A549 (cell line): ENCODE data around the gene BCL2L1. TPM values are rescaled to one million over a fixed set of nuclear protein-coding genes. Genes with fewer than 3 reads are reported as not detected.

Experiments
- ATAC-seq, 2 experiments: fragments of 200-7000 bp in 1 of 2; fragments of >200 bp in 1 of 2; cut with Nextera tagmentation in 1 of 2; cut with Tn5 transposase in 1 of 2; 3 replicates each; pipeline versions ENCODE4 v1.8.0 to v1.9.1; 2018 to 2020; ENCODE audit warnings: mild to moderate bottlenecking in 1 of 2, moderate library complexity in 1 of 2
- CTCF ChIA-PET: fragments of 300-600 bp; sonication (Branson Sonifier 250); formaldehyde crosslinking; extraction: SDS; loops from one replicate; lab custom pipeline; 2021; ENCODE audit warnings: antibody characterized with exemption, inconsistent platforms; lab: Yijun Ruan, JAX
- POLR2A ChIA-PET: fragments of 350-600 bp; formaldehyde crosslinking; extraction: SDS; loops from one replicate; lab custom pipeline; 2021; ENCODE audit warnings: antibody characterized with exemption, inconsistent platforms; lab: Yijun Ruan, JAX
- DNase-seq, 2 experiments: peaks; one replicate each; pipeline versions ENCODE4 v3.0.0 to v3.0.0-alpha.2; 2011 to 2016; ENCODE audit warnings: low read depth in 1 of 2, low spot score in 1 of 2
- FAIRE-seq: peaks from 2 replicates; lab custom pipeline; 2011; peaks lifted over from hg19 to GRCh38; lab: Jason Lieb, UNC
- H3K27ac ChIP-seq, 2 experiments: fragments of >200 bp; sonication (Bioruptor Twin); formaldehyde crosslinking; 3 replicates each; pipeline ENCODE4 v1.5.1; 2016 to 2017
- H3K4me1 ChIP-seq: fragments of >200 bp; sonication (Bioruptor Twin); formaldehyde crosslinking; 3 replicates; pipeline ENCODE4 v1.6.1; 2016
- H3K4me2 ChIP-seq: fragments of >200 bp; sonication (Bioruptor Twin); formaldehyde crosslinking; 3 replicates; pipeline ENCODE4 v1.6.1; 2016
- H3K4me3 ChIP-seq: fragments of >200 bp; sonication (Bioruptor Twin); formaldehyde crosslinking; 3 replicates; pipeline ENCODE4 v1.5.1; 2016
- H3K9me3 ChIP-seq: fragments of >200 bp; sonication (Bioruptor Twin); formaldehyde crosslinking; 3 replicates; pipeline ENCODE4 v1.6.1; 2016
- ATOH8 ChIP-seq: fragments of 250-450 bp; sonication (Bioruptor Pico); IDR thresholded peaks from 2 replicates; pipeline ENCODE4 v1.5.0; 2020; ENCODE audit warnings: low read depth, mild to moderate bottlenecking, moderate library complexity
- CBX8 ChIP-seq: fragments of 200-600 bp; sonication (generic); IDR thresholded peaks from 2 replicates; pipeline ENCODE4 v1.6.1; 2016
- EHF ChIP-seq: fragments of 250-450 bp; sonication (Bioruptor Pico); IDR thresholded peaks from 2 replicates; pipeline ENCODE4 v1.5.0; 2020; ENCODE audit warnings: mild to moderate bottlenecking
- EHMT2 ChIP-seq: fragments of 200-600 bp; sonication (generic); IDR thresholded peaks from 2 replicates; pipeline ENCODE4 v1.6.1; 2016; ENCODE audit warnings: antibody characterized with exemption, low read depth, mild to moderate bottlenecking, moderate library complexity
- EP300 ChIP-seq, 2 experiments: fragments of >200 bp; sonication (Bioruptor Twin); formaldehyde crosslinking; IDR thresholded peaks; 2 replicates in 1 of 2; 3 replicates in 1 of 2; pipeline ENCODE4 v1.6.1; 2016 to 2017
- FOSB ChIP-seq: fragments of 250-450 bp; sonication (Bioruptor Pico); IDR thresholded peaks from 2 replicates; pipeline ENCODE4 v1.5.0; 2020; ENCODE audit warnings: mild to moderate bottlenecking, moderate library complexity
- FOSL2 ChIP-seq, 2 experiments: fragments of 450-650 bp in 1 of 2; fragments of >200 bp in 1 of 2; sonication (Bioruptor Twin) in 1 of 2; formaldehyde crosslinking; IDR thresholded peaks; 2 replicates each; pipeline versions ENCODE4 v1.5.0 to v1.6.1; 2016 to 2020; ENCODE audit warnings: mild to moderate bottlenecking in 1 of 2, moderate library complexity in 1 of 2
- HES2 ChIP-seq: fragments of >200 bp; sonication (Bioruptor Twin); formaldehyde crosslinking; IDR thresholded peaks from 2 replicates; pipeline ENCODE4 v1.6.1; 2016
- HOXB13 ChIP-seq: fragments of 250-450 bp; sonication (Bioruptor Pico); IDR thresholded peaks from 2 replicates; pipeline ENCODE4 v1.5.0; 2020; ENCODE audit warnings: low read depth, mild to moderate bottlenecking, moderate library complexity
- JUN ChIP-seq, 2 experiments: fragments of >200 bp; sonication (Bioruptor Twin); formaldehyde crosslinking; IDR thresholded peaks; 2 replicates in 1 of 2; 3 replicates in 1 of 2; pipeline ENCODE4 v1.6.1; 2016 to 2017
- MAX ChIP-seq: IDR thresholded peaks from 2 replicates; pipeline ENCODE4 v1.6.1; 2012
- MAZ ChIP-seq: fragments of 150-350 bp; IDR thresholded peaks from 2 replicates; pipeline ENCODE4 v1.6.1; 2014; ENCODE audit warnings: antibody characterized with exemption, low read depth, low read length, borderline replicate concordance
- MYC ChIP-seq: IDR thresholded peaks from 2 replicates; pipeline ENCODE4 v1.6.1; 2012; ENCODE audit warnings: mild to moderate bottlenecking, inconsistent platforms, low read length, improper control_type of control experiment, borderline replicate concordance
- NFE2L2 ChIP-seq: fragments of 150-350 bp; conservative IDR thresholded peaks from 2 replicates; pipeline ENCODE4 v1.6.1; 2014; ENCODE audit warnings: low read length
- NPAS2 ChIP-seq: fragments of 250-450 bp; sonication (Bioruptor Pico); IDR thresholded peaks from 2 replicates; pipeline ENCODE4 v1.8.0; 2022; ENCODE audit warnings: mild to moderate bottlenecking, moderate library complexity, borderline replicate concordance
- NR3C1 ChIP-seq: fragments of >200 bp; sonication (Bioruptor Twin); formaldehyde crosslinking; IDR thresholded peaks from 3 replicates; pipeline ENCODE4 v1.6.1; 2017
- PBX3 ChIP-seq: IDR thresholded peaks from 2 replicates; pipeline ENCODE4 v1.6.1; 2012
- PHF8 ChIP-seq: fragments of 200-600 bp; sonication (generic); IDR thresholded peaks from 2 replicates; pipeline ENCODE4 v1.6.1; 2016; ENCODE audit warnings: low read depth, mild to moderate bottlenecking, antibody characterized with exemption, moderate library complexity, borderline replicate concordance
- POLR2A ChIP-seq: IDR thresholded peaks from 2 replicates; pipeline ENCODE4 v1.6.1; 2012; ENCODE audit warnings: mild to moderate bottlenecking, low read length
- RAD21 ChIP-seq, 2 experiments: fragments of >200 bp in 1 of 2; sonication (Bioruptor Twin) in 1 of 2; formaldehyde crosslinking in 1 of 2; IDR thresholded peaks in 1 of 2; conservative IDR thresholded peaks in 1 of 2; 2 replicates in 1 of 2; 3 replicates in 1 of 2; pipeline ENCODE4 v1.6.1; 2012 to 2018; ENCODE audit warnings: inconsistent platforms in 1 of 2
- RCOR1 ChIP-seq: fragments of 150-350 bp; IDR thresholded peaks from 2 replicates; pipeline ENCODE4 v1.6.1; 2014; ENCODE audit warnings: antibody characterized with exemption, low read length, low read depth
- RFX5 ChIP-seq: fragments of 450-650 bp; IDR thresholded peaks from 2 replicates; pipeline ENCODE4 v1.7.1; 2014; ENCODE audit warnings: antibody characterized with exemption, mild to moderate bottlenecking, moderate library complexity
- SREBF2 ChIP-seq: fragments of 450-650 bp; IDR thresholded peaks from 2 replicates; pipeline ENCODE4 v1.6.1; 2014; ENCODE audit warnings: mild to moderate bottlenecking, moderate library complexity
- ZNF302 ChIP-seq: fragments of 250-450 bp; sonication (Bioruptor Pico); IDR thresholded peaks from 2 replicates; pipeline ENCODE4 v1.9.0; 2021; ENCODE audit warnings: inconsistent platforms, mild to moderate bottlenecking, moderate library complexity
- WGBS: methylation state at CpG from one replicate; pipeline ENCODE4 v1.1.6; 2017; ENCODE audit errors: missing lambda C conversion rate; 5-methylcytosine and 5-hydroxymethylcytosine counted together
- polyA plus RNA-seq, 4 experiments: library from polyadenylated mRNA; depleted of rRNA in 3 of 4; stranded (reverse); fragments of >200 nt; fragmentation: RNase III in 1 of 4; extraction: RNeasy Plus Mini Kit Qiagen cat#74134 plus additional on column Dnase treatment in 1 of 4; gene quantifications; 2 replicates in 3 of 4; 3 replicates in 1 of 4; pipeline ENCODE4 v1.2.3, GENCODE V29; 2011 to 2017

Gene BCL2L1
- polyA plus RNA-seq, 2 of the 4 experiments (the other 2 are of a cell fraction): 154 to 178 TPM

- TF ChIP-seq MYC: no peak
- TF ChIP-seq, all 56 proteins: peak for 0
These were observed 47.6 kb upstream of the BCL2L1 start (continued) for GRCh38 chr20:31770243-31770642.

- WGBS: 97% methylated on average over 5 of the region's 5 CpGs
- Histone ChIP-seq H3K4me3 (no peak overlapping the region), H3K4me1 (no peaks in the 10 kb centered on the region), H3K9me3 (no peaks in the 10 kb centered on the region), H3K4me2 (no peak overlapping the region), H3K27ac (no peak overlapping the region)
- FAIRE-seq (no peak), DNase-seq (no peak), ATAC-seq (no peak)
- ChIA-PET POLR2A (no interaction called here), CTCF (interaction anchor here (0.7 kb wide), 1 partner anchor 48 kb away, joined by 3 read pairs; no protein-coding TSS in a partner anchor)
- no peak for TF ChIP-seq RFX5
- TF ChIP-seq NFE2L2: no peak
- no peak for TF ChIP-seq JUN (IDR thresholded peaks at IDR 0.05)
- no peak for TF ChIP-seq POLR2A
- TF ChIP-seq CBX8: no peak
- TF ChIP-seq FOSL2 (IDR thresholded peaks at IDR 0.05): no peak
- TF ChIP-seq FOSL2 (CRISPR knock-in tag; IDR thresholded peaks at IDR 0.05): no peak
- TF ChIP-seq HES2: no peak
- no peak for TF ChIP-seq MAX
- no peak for TF ChIP-seq EP300 (IDR thresholded peaks at IDR 0.05)
- TF ChIP-seq HOXB13 (CRISPR knock-in tag): no peak
- no peak for TF ChIP-seq EHMT2
- TF ChIP-seq EHF (CRISPR knock-in tag): no peak
- no peak for TF ChIP-seq SREBF2
- TF ChIP-seq RCOR1: no peak
- TF ChIP-seq NR3C1: no peak
- TF ChIP-seq ZNF302: no peak
- TF ChIP-seq, all 56 proteins: peak for 0
These were observed 47.0 kb upstream of the BCL2L1 start for GRCh38 chr20:31769681-31770080.

GRCh38 chr20:31767805-31768204 is 45.1 kb upstream of the BCL2L1 start:
- ATAC-seq: no peak
- CTCF ChIA-PET: interaction anchor here (0.7 to 1.3 kb wide), 2 partner anchors 134 to 1023 kb away, joined by 3 to 4 read pairs; no protein-coding TSS in a partner anchor
- no peak for FAIRE-seq
- no peaks in the 10 kb centered on the region for H3K4me1 ChIP-seq
- no peaks in the 10 kb centered on the region for H3K9me3 ChIP-seq
- no peak overlapping the region for H3K4me3 ChIP-seq
- TF ChIP-seq PBX3 (no peak), NPAS2 (CRISPR knock-in tag) (no peak), PHF8 (no peak), MAZ (no peak), EP300 (IDR thresholded peaks at IDR 0.05) (no peak), RFX5 (no peak), RAD21 (conservative IDR thresholded peaks at IDR 0.05 in 1 of 2, IDR thresholded peaks at IDR 0.05 in 1 of 2) (no peak), ATOH8 (CRISPR knock-in tag) (no peak), FOSB (no peak)
- TF ChIP-seq, all 56 proteins: peak for 0
- WGBS: 94% methylated on average over 3 of the region's 3 CpGs
- Histone ChIP-seq H3K4me2 (no peak overlapping the region), H3K27ac (no peak overlapping the region)
- POLR2A ChIA-PET: no interaction called here
- DNase-seq: no peak
